K562 (cell line): ENCODE results near the gene BIRC5. TPM values are rescaled to one million over a fixed set of nuclear protein-coding genes. Genes with fewer than 3 reads are reported as not detected.

Source experiments
- CCAR2 ChIP-seq: fragments of 200-400 bp; formaldehyde crosslinking; IDR thresholded peaks from 2 replicates; pipeline ENCODE4 v1.6.1; 2017; ENCODE audit warnings: mild to moderate bottlenecking, low read depth, low read length
- CEBPZ ChIP-seq: fragments of 150-350 bp; IDR thresholded peaks from 2 replicates; pipeline ENCODE4 v1.6.1; 2014; ENCODE audit warnings: low read depth, mild to moderate bottlenecking, low read length, borderline replicate concordance
- HMGN3 ChIP-seq: IDR thresholded peaks from 2 replicates; pipeline ENCODE4 v1.6.1; 2011; ENCODE audit warnings: borderline replicate concordance, low read depth, mild to moderate bottlenecking, mixed read lengths, low read length; ENCODE audit not compliant: insufficient read length; ENCODE audit errors: extremely low read depth
- MAFF ChIP-seq: IDR thresholded peaks from 2 replicates; pipeline ENCODE4 v1.6.1; 2012; ENCODE audit warnings: low read length, improper control_type of control experiment
- MAZ ChIP-seq, 2 experiments: fragments of 450-650 bp in 1 of 2; sonication (generic) in 1 of 2; formaldehyde crosslinking; IDR thresholded peaks in 1 of 2; conservative IDR thresholded peaks in 1 of 2; 2 replicates each; pipeline versions ENCODE4 v1.4.0 to v1.5.0; 2020; ENCODE audit warnings: mild to moderate bottlenecking in 1 of 2, missing genetic modification reagents in 1 of 2
- NR4A1 ChIP-seq, 2 experiments: fragments of 250-450 bp in 1 of 2; fragments of 450-650 bp in 1 of 2; sonication (Bioruptor Pico) in 1 of 2; IDR thresholded peaks; 2 replicates each; pipeline versions ENCODE4 v1.4.0 to v1.6.1; 2016 to 2020; ENCODE audit warnings: mild to moderate bottlenecking in 2 of 2, missing compliant biosample characterization in 1 of 2, missing genetic modification characterization in 1 of 2, moderate library complexity in 1 of 2
- PBX2 ChIP-seq, 2 experiments: IDR thresholded peaks in 1 of 2; conservative IDR thresholded peaks in 1 of 2; 2 replicates each; pipeline ENCODE4 v1.6.1; 2016; ENCODE audit warnings: low read depth in 2 of 2, mild to moderate bottlenecking in 1 of 2, missing compliant biosample characterization in 1 of 2, missing genetic modification characterization in 1 of 2, moderate library complexity in 1 of 2
- ZNF354B ChIP-seq: fragments of 250-450 bp; sonication (Bioruptor Pico); IDR thresholded peaks from 2 replicates; pipeline ENCODE4 v1.4.0; 2020
- polyA plus RNA-seq, 8 experiments: library from polyadenylated mRNA; depleted of rRNA in 4 of 8; stranded (reverse) in 5 of 8; unstranded in 3 of 8; fragments of >200 nt; fragmentation: Nextera tagmentation in 2 of 8; fragmentation: Illumina TruSeq in 1 of 8; extraction: Ambion mirVana in 2 of 8; extraction: Trizol in 1 of 8; gene quantifications; 2 replicates each; pipeline versions ENCODE4 v1.2.1 to v1.2.3, GENCODE V29; 2011 to 2014; ENCODE audit warnings: inconsistent platforms in 1 of 8, missing spikeins in 1 of 8
- total RNA-seq, 7 experiments: library from RNA; depleted of rRNA in 6 of 7; stranded (reverse); fragments of >200 nt in 6 of 7; fragmentation: Illumina TruSeq in 2 of 7; extraction: Trizol in 2 of 7; gene quantifications; 2 replicates each; pipeline versions ENCODE4 v1.2.1 to v1.2.3, GENCODE V29; 2011 to 2021; ENCODE audit warnings: low replicate concordance in 1 of 7
- TF ChIP-seq, protein P1 (sequence below): IDR thresholded peaks from 2 replicates; pipeline ENCODE4 v1.6.1; 2016; ENCODE audit warnings: missing genetic modification characterization, missing compliant biosample characterization
- TF ChIP-seq, protein P2 (sequence below): sonication (generic); formaldehyde crosslinking; IDR thresholded peaks from 2 replicates; pipeline ENCODE4 v1.8.1; 2023; ENCODE audit warnings: mild to moderate bottlenecking, missing genetic modification reagents, moderate library complexity
- TF ChIP-seq, protein P3 (sequence below), 2 experiments: fragments of 450-650 bp; IDR thresholded peaks; 2 replicates each; pipeline ENCODE4 v1.6.1; 2018; ENCODE audit warnings: mild to moderate bottlenecking in 2 of 2, low read depth in 1 of 2; ENCODE audit not compliant: partially characterized antibody in 2 of 2

BIRC5 gene
- total and polyA plus RNA-seq, 9 of the 15 experiments (the other 6 are each of a cell fraction or from before 2014, with no cell fraction given): 64.4 to 140 (median 101) TPM

GRCh38 chr17:78241277-78242023 lies 27.4 kb downstream of the BIRC5 start (continued):
- TF ChIP-seq, protein P1, sequence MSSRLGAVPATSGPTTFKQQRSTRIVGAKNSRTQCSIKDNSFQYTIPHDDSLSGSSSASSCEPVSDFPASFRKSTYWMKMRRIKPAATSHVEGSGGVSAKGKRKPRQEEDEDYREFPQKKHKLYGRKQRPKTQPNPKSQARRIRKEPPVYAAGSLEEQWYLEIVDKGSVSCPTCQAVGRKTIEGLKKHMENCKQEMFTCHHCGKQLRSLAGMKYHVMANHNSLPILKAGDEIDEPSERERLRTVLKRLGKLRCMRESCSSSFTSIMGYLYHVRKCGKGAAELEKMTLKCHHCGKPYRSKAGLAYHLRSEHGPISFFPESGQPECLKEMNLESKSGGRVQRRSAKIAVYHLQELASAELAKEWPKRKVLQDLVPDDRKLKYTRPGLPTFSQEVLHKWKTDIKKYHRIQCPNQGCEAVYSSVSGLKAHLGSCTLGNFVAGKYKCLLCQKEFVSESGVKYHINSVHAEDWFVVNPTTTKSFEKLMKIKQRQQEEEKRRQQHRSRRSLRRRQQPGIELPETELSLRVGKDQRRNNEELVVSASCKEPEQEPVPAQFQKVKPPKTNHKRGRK: no peak
- no peak for TF ChIP-seq MAFF
- TF ChIP-seq, protein P2, sequence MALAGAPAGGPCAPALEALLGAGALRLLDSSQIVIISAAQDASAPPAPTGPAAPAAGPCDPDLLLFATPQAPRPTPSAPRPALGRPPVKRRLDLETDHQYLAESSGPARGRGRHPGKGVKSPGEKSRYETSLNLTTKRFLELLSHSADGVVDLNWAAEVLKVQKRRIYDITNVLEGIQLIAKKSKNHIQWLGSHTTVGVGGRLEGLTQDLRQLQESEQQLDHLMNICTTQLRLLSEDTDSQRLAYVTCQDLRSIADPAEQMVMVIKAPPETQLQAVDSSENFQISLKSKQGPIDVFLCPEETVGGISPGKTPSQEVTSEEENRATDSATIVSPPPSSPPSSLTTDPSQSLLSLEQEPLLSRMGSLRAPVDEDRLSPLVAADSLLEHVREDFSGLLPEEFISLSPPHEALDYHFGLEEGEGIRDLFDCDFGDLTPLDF (CRISPR knock-in tag): no peak
- TF ChIP-seq, protein P3, sequence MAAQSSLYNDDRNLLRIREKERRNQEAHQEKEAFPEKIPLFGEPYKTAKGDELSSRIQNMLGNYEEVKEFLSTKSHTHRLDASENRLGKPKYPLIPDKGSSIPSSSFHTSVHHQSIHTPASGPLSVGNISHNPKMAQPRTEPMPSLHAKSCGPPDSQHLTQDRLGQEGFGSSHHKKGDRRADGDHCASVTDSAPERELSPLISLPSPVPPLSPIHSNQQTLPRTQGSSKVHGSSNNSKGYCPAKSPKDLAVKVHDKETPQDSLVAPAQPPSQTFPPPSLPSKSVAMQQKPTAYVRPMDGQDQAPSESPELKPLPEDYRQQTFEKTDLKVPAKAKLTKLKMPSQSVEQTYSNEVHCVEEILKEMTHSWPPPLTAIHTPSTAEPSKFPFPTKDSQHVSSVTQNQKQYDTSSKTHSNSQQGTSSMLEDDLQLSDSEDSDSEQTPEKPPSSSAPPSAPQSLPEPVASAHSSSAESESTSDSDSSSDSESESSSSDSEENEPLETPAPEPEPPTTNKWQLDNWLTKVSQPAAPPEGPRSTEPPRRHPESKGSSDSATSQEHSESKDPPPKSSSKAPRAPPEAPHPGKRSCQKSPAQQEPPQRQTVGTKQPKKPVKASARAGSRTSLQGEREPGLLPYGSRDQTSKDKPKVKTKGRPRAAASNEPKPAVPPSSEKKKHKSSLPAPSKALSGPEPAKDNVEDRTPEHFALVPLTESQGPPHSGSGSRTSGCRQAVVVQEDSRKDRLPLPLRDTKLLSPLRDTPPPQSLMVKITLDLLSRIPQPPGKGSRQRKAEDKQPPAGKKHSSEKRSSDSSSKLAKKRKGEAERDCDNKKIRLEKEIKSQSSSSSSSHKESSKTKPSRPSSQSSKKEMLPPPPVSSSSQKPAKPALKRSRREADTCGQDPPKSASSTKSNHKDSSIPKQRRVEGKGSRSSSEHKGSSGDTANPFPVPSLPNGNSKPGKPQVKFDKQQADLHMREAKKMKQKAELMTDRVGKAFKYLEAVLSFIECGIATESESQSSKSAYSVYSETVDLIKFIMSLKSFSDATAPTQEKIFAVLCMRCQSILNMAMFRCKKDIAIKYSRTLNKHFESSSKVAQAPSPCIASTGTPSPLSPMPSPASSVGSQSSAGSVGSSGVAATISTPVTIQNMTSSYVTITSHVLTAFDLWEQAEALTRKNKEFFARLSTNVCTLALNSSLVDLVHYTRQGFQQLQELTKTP (IDR thresholded peaks at IDR 0.05; ENCODE audit: low read depth in 1 of 2, partially characterized antibody in 2 of 2): no peak
- TF ChIP-seq CCAR2: no peak
- no peak for TF ChIP-seq NR4A1 (CRISPR knock-in tag; IDR thresholded peaks at IDR 0.05)
- peak; percentile 67; the same call in 1 of the 2 replicates for TF ChIP-seq NR4A1 (tag; IDR thresholded peaks at IDR 0.05)
- no peak for TF ChIP-seq ZNF354B (CRISPR knock-in tag)
- no peak for TF ChIP-seq HMGN3
- TF ChIP-seq PBX2 (CRISPR knock-in tag; IDR thresholded peaks at IDR 0.05; ENCODE audit: low read depth): no peak
- TF ChIP-seq PBX2 (tag; conservative IDR thresholded peaks at IDR 0.05; ENCODE audit: low read depth): peak; percentile 57; the same call in 1 of the 2 replicates
- no peak for TF ChIP-seq CEBPZ
- no peak for TF ChIP-seq MAZ (CRISPR knock-in tag; conservative IDR thresholded peaks at IDR 0.05 in 1 of 2, IDR thresholded peaks at IDR 0.05 in 1 of 2)
